Cardiac septum (tissue), 1 donor: Measurements from ENCODE around the gene PPIL1. TPM values are rescaled to one million over a fixed set of nuclear protein-coding genes. Genes with fewer than 3 reads are reported as not detected.
A peak's percentile ranks its signal among the peaks of the same experiment; 100 is the strongest.

Experiments used
- DNase-seq: peaks from one replicate; pipeline ENCODE4 v3.0.0-alpha.2; 2020; ENCODE audit warnings: low spot score
- intact Hi-C: fragments of 100-400 bp; cut with DNase I; formaldehyde crosslinking; loops from one replicate; pipeline ENCODE4 v1.14.0; 2022
- total RNA-seq: library from RNA; stranded (reverse); fragmentation: NEBNext Ultra II Directional; extraction: Animal tissue kit (Norgen Biotek cat#: 25700); gene quantifications from one replicate; pipeline ENCODE4 v1.2.1, GENCODE V29; 2021
- donor health status: DM: no; HTN: no; CAD: no.

Gene PPIL1
- total RNA-seq, 1 donor from 2014 or later = 24.9 TPM

DNA sequence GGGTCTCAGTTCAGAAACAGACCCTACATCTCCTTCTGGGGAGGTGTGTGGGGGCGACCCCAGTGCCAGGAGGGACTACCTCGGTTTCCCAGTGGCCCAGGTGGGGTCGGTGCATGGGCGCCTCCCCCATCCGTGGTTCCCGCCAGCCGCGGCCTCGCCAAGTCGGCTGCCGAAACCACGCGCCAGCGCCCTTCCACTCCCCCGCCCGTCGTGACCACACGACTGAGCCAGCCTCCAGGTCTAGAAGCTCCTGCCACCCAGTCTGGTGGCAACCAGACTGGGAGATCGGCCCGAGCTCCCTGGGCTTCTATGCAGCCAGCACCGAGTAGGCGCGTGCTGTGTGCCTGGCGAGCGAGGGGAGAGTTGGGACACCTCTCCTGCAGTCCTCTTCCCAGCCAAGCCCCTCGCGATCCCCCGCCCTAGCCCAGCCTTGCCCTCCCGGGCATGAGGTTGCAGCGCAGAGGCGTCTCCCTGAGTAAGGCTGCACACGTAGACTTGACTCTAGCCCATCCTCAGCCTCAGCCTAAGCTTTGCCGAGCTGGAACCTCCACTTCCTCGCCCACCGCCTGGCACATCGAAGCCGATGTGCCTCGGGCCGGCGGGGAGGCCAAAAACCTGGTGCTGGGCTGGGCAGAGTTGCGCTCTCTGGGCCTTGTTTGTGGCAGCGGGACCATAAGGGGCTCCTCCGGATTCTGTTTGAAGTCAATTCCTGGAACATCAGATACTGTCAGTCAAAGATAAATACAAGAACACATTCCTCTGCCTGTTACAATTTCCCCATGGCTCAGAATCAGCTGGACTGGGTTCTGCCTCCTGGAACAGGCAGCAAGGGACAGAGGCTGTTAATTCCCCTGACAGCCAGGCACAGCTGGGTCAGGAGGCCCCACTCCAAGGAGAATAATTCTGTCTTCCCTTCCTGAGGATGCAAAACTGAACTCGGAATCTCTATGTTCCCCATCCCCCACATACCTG is 33.9 kb downstream of the PPIL1 start:
- intact Hi-C loops = no loop called here

GRCh38 chr6:36839749-36840431 is 34.7 kb downstream of the PPIL1 start:
- no peak for DNase-seq
- intact Hi-C loops = loop anchor here (10.0 kb wide), 1 partner anchor 225 kb away; no protein-coding TSS in a partner anchor

More for the DNA sequence above, 33.9 kb downstream of the PPIL1 start:
- no peak for DNase-seq

DNA sequence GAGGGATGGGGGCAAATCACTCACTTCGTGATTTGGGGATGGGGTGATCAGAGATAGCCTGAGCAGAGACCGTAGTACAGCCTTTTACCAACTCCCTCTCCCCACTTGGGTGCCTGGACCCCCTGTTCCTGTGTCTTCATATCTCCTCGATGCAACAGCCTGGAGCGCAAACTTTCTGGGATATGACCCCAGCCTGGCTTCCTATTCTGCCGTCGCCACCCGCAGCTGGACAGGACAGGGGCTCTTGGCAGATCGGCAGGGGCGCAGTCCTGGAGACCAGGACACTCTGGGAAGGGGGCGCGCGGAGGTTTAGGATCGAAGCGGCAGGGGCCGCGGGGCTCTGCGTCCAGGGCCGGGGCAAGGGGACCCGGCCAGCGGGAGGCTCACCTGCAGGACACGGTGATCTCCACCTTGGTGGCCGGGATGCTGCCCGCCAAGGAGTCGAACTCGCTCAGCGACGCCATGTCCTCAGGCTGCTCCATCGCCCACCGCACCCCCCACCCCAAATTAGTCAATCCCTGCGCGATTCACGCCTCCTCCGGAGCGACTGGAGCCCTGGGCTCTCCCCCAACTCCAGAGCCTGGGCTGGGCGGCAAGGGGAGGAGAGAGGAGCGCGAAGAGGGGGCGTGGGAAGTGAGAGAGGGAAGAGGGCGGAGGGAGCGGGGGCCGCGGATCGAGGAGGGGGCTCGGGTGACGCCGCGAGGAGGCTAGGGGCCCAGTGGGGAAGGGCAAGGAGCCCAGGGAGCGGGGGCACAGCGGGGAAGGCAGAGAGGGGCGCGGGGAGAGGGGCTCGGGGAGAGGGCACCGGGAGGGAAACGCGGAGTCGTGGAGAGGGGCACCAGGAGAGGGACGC is 35.5 kb downstream of the PPIL1 start, which contains the start of gene CPNE5:
TSS of gene CPNE5 (minus strand) at position 549 of the 853 bp plus-strand sequence. CDS start at position 482, 67 bp downstream.
- DNase-seq = no peak
- intact Hi-C loops = loop anchor here (10.0 kb wide), 1 partner anchor 224 kb away; no protein-coding TSS in a partner anchor

GRCh38 chr6:36837686-36838085 is 36.9 kb downstream of the PPIL1 start:
- DNase-seq = no peak
- intact Hi-C loops = loop anchor here (10.0 kb wide), 1 partner anchor 223 kb away; no protein-coding TSS in a partner anchor

DNA sequence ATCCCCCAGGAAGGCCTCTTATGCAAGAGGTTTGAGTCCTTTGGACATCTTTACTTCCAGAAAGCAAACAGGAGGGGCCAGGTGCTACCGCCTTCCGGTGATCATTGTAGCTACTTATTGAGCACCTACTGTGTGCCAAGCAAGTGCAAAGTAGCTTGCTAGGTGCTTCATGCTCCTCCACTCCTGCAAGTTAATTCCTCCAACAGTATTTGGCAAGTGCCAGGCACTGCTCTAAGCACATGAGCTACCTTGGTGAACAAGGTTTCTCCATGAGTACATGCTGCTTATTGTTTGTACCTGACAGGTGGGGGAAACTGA is 37.6 kb downstream of the PPIL1 start:
- intact Hi-C loops = loop anchor here (10.0 kb wide), 1 partner anchor 222 kb away; no protein-coding TSS in a partner anchor

DNA sequence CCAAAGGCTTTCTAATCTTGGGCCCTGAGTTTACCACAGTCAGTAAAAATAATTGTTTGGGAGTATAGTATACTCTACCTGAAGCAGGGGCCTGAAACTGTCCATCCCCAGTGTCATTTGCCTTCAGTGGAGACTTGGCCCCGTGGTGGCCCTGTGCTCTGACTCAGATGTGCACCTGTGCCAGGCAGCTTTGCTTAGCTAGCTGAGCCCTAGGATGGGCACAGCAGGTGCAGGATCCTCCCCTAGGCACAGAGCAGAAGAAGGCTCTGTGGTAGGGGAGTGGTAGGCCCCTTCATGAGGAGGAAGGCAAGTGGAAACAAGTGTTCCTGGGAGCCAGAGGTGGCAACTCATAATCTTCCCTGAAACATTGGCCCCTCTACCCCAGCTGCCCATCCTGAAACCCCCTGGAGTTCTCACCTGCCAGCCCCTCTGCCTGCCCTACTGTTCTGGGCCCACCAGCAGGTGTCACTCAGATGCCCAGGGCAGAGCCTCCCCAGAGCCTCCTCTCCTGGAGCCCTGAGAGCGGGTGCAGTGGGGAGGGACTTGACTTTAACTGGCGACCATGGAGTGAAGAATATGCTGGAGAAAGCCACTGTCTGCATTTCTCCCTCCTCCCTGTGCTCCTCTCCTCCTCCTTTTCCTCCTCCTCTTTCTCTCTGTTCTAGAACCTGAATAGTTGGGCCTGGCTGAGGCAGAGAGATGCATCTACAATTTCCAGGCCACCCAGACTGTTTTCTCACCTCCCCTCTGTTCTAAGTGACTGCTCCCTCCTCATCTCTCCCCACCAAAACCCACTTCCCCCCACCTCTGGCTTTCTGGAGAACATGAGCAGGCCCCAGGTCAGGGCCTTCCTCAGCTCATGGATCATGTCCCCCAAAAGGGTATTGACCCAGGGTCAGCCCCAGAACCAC is 38.2 kb downstream of the PPIL1 start:
- intact Hi-C loops = loop anchor here (10.0 kb wide), 1 partner anchor 222 kb away; no protein-coding TSS in a partner anchor
- DNase-seq = no peak

More for the DNA sequence above, 37.6 kb downstream of the PPIL1 start:
- DNase-seq = no peak

- DNase-seq = no peak
- intact Hi-C loops = loop anchor here (10.0 kb wide), 1 partner anchor 220 kb away; no protein-coding TSS in a partner anchor
Measured at GRCh38 chr6:36834576-36835341, 39.8 kb downstream of the PPIL1 start.

GRCh38 chr6:36833182-36833789 is 41.3 kb downstream of the PPIL1 start:
- no peak for DNase-seq

GRCh38 chr6:36832313-36832712 is 42.3 kb downstream of the PPIL1 start:
- DNase-seq = no peak
- intact Hi-C loops = loop anchor here (10.0 kb wide), 1 partner anchor 218 kb away; no protein-coding TSS in a partner anchor

More at GRCh38 chr6:36833182-36833789, 41.3 kb downstream of the PPIL1 start:
- intact Hi-C loops = loop anchor here (10.0 kb wide), 1 partner anchor 218 kb away; no protein-coding TSS in a partner anchor

DNA sequence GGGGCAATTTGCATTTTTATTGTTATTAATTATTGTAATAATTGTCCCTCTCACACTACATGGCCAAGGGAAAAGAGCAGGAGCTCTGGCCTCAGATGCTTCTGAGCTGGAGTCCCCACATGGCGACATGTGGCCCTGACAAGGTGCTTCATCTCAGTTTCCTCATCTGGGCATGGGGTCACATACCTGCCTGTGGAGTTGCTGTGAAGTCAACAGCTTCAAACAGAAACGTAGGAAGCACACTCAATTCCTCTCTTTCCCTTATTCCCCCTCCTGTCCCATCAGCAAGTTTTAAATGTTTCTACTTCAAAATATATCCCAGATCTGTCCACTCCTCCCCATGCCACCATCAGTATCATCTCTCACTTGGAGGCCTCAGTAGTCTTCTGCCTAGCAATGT is 44.0 kb downstream of the PPIL1 start:
- intact Hi-C loops = loop anchor here (10.0 kb wide), 1 partner anchor 216 kb away; no protein-coding TSS in a partner anchor
- DNase-seq = no peak

DNA sequence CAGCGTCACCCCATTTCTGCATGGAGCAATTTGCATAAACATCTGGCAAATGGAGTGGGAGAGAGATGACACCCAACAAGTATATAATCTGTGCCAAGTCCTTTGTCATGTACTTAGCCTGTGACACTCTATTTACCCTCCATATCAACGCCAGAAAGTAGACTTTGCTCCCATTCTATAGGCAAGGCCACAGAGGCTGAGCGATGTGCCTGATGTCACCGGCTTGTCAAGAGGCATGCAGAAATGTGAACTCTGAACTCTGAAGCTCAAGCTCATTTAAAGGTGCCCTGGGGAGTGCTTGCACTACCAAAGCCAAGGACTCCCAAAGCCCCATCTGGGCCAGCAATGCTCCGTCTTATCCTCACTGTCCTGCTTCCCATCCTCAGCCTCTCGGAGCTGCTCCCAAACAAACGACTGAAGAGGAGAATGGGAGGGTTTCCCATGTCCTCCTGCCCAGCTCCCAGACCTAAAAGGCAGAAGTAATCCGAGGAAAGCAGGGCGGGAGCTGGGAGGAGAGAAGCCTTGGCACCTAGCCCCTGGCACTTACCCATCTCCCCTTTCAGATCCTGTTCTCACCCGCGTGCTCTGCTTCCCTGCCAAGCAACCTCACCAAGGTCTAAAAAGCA is 44.6 kb downstream of the PPIL1 start:
- intact Hi-C loops = loop anchor here (10.0 kb wide), 1 partner anchor 215 kb away; no protein-coding TSS in a partner anchor

GRCh38 chr6:36827261-36828079 is 47.1 kb downstream of the PPIL1 start:
- intact Hi-C loops = no loop called here
- no peak for DNase-seq

More for the DNA sequence above, 44.6 kb downstream of the PPIL1 start:
- peak; percentile 84 for DNase-seq

DNA sequence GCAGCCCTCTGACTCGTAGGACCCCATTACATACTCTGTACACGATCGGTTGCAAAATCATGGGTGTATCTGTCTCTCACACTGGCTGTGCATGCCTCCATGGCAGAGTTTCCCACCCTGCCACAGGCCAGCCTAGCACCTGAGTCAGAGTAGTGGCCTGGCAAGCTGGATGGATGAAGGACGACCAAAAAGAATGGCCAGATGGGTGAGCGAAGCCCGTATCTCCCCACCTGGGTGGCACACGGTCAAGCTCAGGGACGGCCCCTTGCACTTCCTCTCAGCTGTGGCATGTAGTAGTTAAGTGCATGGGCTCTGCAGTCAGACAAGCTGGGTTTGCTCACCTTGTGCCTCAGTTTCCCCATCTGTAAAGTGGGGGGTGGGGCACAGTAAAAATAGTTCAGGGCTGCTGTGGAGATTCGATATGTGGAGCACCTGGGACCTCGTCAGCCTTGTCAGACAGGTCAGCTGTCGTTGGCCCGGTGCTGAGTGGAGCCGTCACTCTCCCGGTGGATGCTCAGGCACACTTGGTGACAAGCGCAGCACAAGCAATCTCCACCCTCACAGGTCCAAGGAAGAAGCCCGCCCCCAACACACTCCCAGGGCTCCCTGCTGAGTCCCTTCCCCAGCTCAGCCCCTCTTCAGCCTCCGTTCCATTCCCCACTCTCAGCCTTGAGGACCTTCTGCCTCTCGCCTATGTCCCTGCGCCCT is 47.9 kb downstream of the PPIL1 start:
- intact Hi-C loops = no loop called here
- no peak for DNase-seq

- no peak for DNase-seq
- intact Hi-C loops = no loop called here
Measured at GRCh38 chr6:36825994-36826393, 48.6 kb downstream of the PPIL1 start.

GRCh38 chr6:36825452-36825851 is 49.2 kb downstream of the PPIL1 start:
- intact Hi-C loops = no loop called here
- DNase-seq = no peak
